OCI-M1 (cell line): ENCODE measurements around the gene SLC1A7.

ENCODE experiments used
- DNase-seq: peaks from one replicate; lab custom pipeline; 2025; lab: John Stamatoyannopoulos, UW

SLC1A7 gene

DNA sequence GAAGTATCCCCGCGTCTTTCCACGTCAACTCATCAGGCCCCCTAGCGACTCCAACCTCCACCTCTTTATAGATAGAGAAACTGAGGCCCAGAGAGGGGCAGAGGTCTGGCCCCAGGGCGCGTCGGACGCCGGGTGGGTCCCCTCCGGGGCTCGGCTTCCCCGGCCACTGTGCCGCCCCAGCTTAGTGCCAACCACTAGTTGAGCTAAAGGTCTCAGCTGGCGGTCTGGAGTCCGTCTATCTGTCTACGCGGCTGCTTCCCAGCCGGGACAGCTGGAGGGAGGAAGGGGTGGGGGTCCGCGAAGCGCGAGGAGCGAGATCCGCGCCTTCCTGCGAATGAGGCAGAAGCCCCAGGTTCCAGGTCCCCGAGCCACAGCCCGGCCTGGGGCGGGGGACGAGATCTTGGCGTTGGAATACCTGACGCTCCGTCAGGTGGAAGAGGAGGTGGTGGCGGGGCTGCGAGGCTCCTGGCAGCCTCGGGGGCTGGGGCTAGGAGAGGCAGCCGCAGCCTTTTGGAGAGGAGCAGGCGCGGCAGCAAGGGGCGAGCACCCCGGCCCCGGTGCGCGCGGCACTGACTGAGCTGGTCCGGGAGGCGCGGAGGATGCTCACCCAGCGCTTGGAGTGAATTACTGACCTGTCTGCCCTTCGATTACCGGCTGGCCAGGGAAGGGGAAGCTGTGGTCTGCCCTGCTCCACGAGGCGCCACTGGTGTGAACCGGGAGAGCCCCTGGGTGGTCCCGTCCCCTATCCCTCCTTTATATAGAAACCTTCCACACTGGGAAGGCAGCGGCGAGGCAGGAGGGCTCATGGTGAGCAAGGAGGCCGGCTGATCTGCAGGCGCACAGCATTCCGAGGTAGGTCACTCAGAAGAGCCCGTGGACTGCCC lies 79.5 kb downstream of the SLC1A7 start:
- no peak for DNase-seq

DNA sequence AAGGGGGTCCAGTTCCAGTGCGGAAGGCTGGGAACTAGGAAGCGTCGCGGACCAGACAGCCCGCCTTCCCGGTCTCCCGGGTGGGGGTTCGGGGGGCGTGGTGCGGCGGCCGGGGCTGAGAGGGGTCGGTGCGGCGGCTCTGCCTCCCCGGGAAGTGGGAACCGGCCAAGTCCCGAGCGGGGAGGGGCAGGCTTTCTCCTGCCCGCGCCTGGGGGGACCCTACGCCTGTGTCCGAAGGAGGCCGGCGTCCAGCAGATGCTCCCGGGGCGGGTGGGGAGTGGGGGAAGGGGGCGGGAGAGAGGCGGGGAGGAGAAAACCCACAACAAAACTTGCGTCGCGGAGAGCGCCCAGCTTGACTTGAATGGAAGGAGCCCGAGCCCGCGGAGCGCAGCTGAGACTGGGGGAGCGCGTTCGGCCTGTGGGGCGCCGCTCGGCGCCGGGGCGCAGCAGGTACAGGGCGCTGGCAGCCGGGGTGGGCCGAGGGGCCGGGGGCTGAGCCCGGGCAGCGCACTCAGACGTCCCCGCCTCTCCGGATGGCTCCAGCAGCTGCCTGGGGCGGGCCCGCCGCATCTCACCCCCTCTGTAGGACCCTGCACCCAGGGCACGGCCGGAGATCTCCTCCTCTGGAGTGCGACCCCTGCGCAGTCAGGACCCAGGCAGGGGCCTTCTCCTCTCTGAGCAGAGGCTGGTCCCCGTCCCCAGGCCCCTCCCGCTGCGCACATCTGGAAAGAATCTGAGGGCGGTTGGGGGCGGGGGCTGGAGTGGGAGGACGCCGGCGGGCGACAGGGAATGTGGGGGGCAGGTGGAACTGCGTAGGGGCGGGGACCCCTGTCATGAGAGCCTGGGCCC lies 80.4 kb downstream of the SLC1A7 start, which contains the start of gene PODN:
Gene PODN (plus strand): TSS at position 355 of the 849 bp plus-strand sequence. CDS start 7,643 bp downstream, outside the sequence.
- DNase-seq = no peak

DNA sequence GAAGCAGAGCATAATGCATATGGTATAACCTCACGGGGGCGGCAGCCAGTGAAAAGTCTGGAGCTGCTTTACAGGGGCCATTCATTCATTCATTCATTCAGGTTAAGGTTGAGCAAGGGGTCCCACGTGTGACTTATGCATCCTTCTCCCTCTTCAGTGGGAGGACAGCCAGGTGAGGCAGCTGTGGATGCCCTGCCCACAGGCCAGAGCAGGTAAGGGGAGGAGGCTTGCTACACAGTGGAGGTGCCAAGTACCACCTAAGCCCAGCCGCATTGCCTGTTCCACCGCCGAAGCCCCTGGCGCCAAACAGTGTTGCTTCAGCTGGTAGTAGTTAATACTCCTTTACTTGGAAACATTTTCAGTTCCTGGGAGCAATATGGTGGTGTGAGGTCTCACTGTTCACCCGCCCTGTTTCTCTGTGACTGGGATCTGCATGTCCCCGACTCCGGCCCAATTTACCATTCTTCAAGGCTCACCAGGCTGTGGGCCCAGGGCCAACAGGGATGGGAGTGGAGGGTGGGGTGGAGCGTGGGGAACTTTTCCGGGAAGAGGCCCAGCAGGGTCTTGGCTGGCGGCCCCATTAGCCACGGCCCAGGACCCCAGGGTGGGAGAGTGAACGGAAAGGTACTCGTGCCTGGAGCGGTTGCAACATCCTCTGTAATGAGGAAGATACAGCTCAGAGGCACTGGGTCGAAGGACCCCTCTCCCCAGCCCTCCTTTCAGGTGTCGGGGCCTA lies 81.1 kb downstream of the SLC1A7 start:
- DNase-seq = no peak

DNA sequence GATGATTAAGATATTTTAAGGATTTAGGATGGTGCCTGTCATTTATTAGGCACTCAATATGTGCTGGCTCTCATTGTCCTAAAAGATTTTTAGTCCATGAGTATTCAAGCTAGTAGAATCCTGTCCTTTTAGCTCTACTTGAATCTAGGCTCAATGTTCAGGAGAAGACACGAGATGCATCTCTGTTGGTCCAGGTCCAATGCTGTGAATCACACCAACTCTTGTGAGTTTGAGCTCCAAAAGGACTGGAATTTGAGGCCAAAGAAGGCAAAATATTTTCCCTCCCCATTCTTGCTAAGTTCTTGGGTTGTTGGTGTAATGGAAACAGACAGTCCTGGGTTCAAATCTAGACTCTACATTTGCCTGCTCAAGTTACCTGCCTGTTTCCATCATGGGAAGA lies 81.9 kb downstream of the SLC1A7 start:
- DNase-seq = no peak

DNA sequence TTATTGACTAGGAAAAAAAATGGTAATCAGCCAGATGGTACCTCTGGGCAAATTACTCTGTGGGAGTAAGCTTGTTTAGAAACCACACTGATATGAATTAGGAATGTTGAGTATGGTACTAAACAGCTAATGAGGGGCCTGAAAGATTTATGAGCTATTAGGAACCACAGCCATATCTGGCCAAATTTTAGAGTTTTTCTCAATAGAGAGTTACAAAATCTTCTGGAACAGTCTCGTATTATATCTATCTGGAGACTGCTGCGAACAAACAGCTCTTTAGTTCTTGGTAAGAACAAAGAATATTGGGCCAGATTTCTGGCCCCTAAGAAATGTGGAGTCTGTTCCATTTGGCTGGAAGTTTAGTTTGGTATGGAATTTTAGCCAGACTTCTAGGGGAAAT lies 85.3 kb downstream of the SLC1A7 start:
- no peak for DNase-seq

DNA sequence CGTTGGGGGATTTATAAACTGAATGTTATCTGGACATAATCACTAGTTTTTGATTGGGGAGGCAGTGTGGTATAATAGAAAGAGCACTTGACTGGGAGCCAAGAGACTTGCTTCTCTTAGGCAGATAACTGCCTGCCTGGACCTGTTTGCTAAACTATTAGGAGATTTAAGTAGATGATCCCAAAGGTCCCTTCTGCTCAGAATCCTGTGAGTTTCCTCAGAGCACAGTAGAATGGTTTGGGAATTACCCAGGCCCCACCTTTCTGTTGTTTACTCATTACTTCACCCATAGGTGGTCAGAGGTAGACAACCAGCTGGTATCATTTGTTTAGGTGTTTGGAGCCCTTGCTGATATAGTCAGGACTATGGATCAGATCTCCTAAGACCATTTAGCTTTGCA lies 90.8 kb downstream of the SLC1A7 start:
- DNase-seq = no peak

DNA sequence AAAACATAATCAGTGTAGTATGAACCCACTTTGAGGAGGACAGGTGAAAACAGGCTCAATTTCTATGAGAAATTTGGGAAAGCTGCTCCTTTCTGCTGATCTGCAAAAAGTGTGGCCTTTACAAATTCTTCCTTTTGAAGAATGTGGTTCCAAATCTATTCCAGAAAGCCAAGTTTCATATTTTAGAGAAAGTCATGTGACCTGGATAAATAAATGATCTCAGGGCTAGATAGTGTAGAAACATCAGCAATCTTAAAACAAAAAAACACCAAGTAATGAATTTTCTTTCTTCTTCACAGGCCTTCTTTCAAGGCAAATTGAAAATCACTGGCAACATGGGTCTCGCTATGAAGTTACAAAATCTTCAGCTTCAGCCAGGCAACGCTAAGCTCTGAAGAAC lies 92.1 kb downstream of the SLC1A7 start:
- DNase-seq = no peak

DNA sequence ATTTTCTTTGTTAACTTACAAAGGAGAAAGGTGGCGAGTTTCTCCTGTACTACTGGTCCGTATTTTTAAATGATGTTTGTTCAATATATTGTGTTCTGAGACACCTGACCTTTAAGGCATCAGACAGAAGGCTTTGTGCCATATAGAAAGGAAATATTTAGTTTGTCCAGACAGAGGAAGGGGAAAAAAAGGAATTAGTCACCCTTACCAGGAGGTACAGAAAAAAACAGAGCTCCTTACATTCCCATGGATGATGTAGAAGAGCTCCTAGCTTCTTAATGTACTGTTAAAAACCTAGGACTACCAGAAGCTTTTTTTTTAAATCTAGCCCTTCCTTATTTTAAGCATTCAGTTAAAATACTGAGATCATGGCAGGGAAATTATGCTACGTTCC lies 92.9 kb downstream of the SLC1A7 start:
- no peak for DNase-seq

DNA sequence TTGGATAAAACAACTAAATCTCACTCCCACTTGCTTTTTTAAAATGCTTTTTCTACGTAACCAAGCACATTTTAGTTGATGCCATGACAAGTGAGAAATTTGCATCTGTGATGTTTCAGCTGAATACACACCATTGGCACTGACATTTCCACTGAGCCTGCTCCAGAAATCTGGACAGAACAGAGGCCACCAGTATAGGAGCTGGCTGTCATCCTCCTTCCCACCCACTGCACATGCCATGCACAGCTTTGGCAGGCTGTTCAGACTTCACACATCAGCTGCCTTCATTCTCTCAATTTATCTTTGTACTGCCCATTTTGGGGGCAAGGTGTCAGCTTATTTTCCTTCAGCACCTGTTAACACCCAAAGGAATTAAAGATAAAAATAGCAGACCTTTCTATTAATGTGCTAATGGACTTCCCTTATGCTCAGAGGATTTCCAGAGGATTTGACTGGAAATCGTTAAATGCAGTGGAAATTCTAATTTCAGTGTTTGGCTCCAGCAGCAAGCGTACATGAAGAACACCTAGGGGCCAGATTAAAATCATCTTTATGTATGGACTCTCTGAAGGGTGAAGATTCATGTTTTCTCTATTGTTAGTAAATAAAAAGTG lies 93.4 kb downstream of the SLC1A7 start:
- no peak for DNase-seq

DNA sequence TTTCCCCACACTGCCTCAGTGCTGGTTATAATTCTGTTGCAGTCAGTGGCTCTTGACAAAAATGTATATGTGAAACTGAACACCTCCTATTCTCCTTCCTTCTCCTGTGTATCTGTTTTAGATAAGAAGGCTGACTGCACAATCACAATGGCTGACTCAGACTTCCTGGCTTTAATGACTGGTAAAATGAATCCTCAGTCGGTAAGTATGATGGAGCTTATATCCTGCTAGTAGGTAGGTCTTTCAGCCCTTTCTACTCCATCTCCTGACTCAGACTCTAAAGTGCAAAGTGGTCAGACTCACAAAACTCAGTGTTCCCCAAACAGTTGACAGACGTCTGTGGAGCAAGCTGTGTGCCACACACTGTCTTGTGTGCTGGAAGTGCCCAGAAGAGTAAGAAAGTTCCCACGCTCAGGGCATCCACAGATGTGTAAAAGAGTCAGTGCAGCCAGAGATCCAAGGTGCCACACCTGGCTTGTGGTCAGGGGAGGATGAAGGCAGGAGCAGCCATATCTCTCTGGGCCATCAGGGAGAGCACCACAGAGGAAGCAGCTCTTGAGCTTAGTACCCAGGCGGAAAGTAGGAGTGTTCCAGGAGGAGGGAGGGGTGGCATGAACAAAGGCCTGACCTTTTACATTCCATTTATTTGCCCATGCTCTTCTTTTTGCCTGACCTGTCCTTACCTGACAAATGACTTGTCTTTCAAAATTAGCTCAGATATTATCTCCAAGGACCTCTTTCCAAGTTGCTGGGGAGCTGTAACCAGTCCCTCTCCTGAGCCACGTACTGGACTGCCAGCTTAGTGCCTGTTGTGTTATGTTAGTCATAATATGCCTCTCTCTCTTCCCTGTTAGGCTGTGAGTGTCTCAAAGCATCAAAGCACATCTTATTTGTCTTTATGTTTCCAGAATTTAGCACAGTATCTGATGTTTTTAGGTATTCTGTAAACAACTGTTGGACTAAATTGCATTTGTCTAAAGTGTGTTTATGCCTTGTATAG lies 94.4 kb downstream of the SLC1A7 start:
- DNase-seq = peak; percentile 45

DNA sequence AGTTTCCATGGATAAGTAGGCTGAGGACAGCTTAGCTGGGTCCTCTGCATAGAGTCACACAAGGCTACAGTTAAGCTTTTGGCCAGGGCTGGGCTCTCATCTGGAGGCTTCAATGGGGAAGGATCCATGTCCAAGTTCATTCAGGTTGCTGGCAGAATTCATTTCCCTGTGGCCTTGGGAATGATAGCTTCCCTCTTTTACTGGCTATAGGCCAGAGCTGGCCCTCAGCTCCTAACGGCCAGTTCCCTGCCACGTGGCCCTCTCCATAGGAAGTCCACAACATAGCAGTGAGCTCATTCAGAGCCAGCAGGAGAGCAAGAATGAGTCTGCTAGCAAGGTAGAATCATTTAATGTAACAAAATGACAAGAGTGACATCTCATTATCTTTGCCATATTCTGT lies 95.5 kb downstream of the SLC1A7 start:
- DNase-seq = peak; percentile 5

DNA sequence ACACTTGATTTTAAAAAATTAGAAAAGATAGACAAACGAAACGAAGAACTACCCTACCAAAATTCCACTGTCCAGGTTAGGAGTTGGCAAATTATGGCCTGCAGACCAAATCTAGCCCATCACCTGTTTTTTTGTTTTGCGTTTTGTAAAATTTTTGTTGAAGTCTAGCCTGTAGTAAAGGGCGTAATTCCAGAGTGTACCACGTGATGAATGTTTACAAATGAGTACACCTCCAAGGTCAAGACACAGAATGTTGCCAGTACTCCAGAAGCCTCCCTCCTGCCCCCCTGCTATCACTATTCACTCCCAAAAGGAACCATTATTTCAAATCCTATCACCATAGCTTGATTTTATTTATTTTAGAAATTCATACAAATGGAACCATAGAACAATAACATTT lies 97.5 kb downstream of the SLC1A7 start:
- no peak for DNase-seq

DNA sequence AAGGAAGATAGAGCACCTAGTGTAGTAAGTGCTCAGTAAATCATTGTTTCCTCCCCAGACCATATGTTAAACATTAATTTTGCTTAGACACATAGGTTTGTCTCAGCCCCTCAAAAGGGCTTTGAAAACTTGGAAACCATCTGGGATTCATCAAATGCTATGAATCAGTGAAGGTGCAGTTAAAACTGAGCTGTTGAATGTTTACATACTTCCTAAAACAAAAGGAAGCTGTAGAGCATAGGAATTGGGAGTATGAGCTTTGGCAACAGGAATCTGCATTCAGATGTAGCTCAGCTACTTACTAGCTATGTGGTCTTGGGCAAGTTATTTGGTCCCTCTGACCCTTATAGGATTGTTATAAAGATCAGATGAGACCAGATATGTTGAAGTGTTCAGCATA lies 99.2 kb downstream of the SLC1A7 start:
- no peak for DNase-seq

DNA sequence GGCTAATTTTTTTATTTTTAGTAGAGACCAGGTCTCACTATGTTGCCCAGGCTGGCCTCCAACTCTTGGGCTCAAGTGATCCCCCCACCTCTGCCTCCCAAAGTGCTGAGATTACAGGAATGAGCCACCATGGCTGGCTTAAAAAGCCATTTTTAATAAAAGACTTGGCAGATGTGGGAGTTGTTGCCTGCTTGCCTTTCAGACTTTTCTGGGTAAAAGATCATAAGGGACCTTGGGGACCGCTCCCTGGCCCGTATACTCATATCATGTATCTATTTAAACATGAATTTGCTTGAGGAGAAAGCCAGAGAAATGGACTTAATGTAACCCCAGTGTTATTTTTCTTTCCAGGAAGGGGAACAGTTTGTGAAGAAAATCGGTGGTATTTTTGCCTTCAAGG lies 103.9 kb downstream of the SLC1A7 start:
- no peak for DNase-seq
